ENCODE results near the gene RAB44. TPM values are rescaled to one million over a fixed set of nuclear protein-coding genes. Genes with fewer than 3 reads are reported as not detected.
"Not testable (repeated sequence)": the region's sequence is repeated elsewhere in the genome, so short reads cannot be mapped to it uniquely, and the experiment has no call there.

Gene RAB44, protein sequence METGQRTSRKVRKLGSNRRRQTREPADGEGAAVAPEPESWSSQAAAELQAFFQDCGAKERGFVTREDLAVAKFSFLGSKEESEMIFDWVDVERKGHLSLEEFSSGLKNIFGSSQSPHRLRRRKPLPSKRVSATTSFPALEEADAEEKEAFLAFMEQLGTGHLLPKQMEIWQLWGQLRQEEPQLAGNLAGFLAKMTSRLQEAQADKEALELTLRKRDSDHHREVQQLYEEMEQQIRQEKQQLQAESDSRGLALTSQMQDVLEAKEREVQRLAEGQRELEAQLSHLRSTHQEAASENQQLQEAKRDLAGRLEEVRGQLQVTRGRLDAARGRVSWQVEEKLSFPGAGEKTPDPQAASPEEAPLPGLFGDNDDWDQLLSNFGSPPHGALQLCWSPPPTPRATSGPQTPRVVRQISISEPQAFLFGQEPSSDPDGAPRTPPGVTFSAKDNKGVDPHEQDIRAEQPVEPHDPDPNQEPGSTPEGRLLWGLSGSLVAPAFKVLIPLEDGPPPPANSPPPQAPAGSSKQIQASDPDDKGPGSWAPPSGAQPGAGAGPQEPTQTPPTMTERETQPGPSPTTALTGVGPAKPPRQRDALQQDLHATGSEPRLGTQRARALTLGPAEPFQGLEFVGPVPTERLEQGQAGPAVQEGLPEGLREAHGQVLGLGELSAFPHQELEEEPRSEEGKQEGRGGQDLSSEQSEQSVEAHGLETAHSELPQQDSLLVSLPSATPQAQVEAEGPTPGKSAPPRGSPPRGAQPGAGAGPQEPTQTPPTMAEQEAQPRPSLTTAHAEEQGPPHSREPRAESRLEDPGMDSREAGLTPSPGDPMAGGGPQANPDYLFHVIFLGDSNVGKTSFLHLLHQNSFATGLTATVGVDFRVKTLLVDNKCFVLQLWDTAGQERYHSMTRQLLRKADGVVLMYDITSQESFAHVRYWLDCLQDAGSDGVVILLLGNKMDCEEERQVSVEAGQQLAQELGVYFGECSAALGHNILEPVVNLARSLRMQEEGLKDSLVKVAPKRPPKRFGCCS
- not detected in 2 replicates for total RNA-seq (2014; rRNA removed; shearing (Covaris generic))
- polyA plus RNA-seq (2015; cell fraction: cytosol; rRNA removed), result not detected in 2 replicates
- 0.11 TPM in 1 of 2 replicates, not detected in the other for polyA plus RNA-seq (2015; cell fraction: nucleus; rRNA removed)

DNA sequence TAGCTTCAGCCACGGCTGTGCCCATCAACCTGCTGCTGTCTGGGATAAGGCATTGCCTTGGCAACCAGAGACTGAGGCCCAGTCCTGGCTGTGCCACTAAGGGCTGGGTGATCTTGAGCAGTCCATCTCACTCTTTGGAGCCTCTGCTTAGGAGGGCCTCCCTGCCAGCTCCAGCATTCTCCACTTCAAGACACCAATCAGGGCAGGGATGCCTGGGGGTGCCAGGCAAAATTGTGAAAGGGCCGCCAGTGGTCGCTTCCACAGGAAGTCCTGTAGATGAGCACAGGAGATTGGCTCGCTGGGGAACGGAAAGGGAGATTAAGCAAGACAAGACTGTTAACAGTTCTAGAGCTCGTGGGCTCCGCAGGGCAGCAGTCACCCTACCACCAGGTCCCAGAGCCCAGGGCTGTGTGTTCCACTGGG lies at the start of gene RAB44:
Gene RAB44, plus strand, starts transcription at position 346 of the 423 bp plus-strand sequence. CDS start 6,410 bp downstream, outside the sequence.
- no peak for DNase-seq (ENCODE audit: low read depth, low spot score)
- in situ Hi-C loops (cut with HindIII; ENCODE audit: low pct_unique_long_range_greater_than_20kb, low sequenced_read_pairs), result no loop called here

DNA sequence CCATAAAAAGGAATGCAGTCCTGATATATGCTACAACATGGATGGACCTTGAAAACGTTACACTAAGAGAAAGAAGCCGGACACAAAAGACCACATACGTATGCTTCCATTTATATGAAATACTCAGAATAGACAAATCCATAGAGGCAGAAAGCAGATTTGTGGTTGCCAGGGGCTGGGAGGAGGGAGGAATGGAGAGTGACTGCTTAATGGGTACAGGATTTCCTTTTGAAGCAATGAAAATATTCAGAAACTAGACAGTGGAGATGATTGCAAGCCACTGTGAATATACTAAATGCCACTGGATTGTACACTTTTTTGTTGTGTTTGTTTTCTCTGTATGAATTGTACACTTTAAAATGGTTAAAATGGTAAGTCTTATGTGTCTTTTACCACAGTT lies 48.5 kb upstream of the RAB44 start:
- no peak for DNase-seq (ENCODE audit: low read depth, low spot score)
- in situ Hi-C loops (cut with HindIII; ENCODE audit: low pct_unique_long_range_greater_than_20kb, low sequenced_read_pairs), result no loop called here

GRCh38 chr6:36649701-36650484 lies 47.7 kb upstream of the RAB44 start:
- no peak for DNase-seq (ENCODE audit: low read depth, low spot score)
- in situ Hi-C loops (cut with HindIII; ENCODE audit: low pct_unique_long_range_greater_than_20kb, low sequenced_read_pairs), result no loop called here

DNA sequence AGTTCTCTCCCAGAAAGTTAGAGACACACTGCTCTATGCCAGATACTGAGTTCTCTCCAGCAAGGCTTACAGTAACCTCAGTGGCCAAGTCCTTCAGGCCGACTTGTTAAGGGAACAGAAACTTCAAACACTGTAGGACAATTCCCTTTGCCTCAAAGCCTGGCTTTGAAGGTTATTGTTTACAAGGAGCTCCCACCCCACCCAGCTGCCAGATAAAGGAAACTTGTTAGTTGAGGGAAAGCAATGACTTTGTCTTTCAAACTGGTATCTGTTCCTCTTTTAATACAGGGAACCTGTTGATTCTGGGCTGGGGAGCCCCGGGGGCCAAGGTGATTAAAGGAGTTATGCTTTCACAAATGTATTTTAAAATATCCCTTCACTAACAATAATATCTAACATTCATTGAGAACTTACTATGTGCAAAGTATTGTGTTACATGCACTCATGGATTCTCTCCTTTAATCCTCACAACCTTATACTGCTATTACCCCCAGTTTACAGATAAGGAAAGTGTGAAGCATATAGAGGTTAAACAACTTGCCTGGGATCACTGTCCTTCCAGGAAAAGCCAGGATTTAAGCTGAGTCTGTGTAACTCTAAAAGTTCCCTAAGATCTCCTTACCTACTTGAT lies 46.7 kb upstream of the RAB44 start:
- in situ Hi-C loops (cut with HindIII; ENCODE audit: low pct_unique_long_range_greater_than_20kb, low sequenced_read_pairs), result no loop called here
- no peak for DNase-seq (ENCODE audit: low read depth, low spot score)

DNA sequence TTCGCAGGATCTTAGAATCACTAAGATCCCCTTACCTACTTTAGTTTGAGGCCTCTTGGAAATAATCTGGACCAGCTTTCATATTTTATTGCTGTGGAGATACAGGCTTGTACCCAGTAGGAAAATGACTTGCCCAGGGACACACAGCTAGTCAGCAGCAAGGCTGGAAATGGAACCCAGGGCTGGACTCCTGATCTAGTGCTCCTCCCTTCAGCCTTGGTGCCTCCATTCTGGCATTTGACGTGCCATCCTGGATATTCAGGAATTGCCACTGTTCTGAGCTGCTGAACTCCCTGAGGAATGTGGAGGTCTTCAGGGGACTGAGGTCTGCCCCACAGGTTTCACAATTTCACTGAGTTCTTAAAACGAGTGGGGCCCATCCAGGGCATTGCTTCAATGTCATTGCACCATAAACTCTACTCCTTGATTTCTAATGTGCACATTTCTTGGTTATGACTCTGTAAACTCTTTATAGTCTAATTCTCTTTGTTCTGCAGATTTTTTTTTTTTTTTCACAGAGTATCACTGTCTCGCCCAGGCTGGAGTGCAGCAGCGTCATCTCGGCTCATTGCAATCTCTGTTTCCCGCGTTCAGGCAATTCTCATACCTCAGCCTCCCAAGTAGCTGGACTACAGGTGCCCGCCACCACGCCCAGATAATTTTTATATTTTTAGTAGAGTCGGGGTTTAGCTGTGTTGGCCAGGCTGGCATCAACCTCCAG lies 45.8 kb upstream of the RAB44 start:
- in situ Hi-C loops (cut with HindIII; ENCODE audit: low pct_unique_long_range_greater_than_20kb, low sequenced_read_pairs), result no loop called here
- no peak for DNase-seq (ENCODE audit: low read depth, low spot score)

DNA sequence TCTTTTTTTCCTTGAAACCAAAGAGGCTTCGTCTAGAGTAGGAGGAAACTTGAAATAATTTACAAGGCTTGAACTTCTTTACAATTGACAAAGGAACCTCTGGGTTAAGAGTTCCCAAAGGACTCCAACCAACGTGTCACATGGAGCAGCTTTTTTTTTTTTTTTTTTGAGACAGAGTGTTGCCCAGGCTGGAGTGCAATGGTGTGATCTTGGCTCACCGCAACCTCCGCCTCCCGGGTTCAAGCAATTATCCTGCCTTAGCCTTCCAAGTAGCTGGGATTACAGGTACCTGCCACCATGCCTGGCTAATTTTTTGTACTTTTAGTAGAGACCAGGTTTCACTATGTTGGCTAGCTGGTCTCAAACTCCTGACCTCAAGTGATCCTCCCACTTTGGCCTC lies 43.2 kb upstream of the RAB44 start:
- in situ Hi-C loops (cut with HindIII; ENCODE audit: low pct_unique_long_range_greater_than_20kb, low sequenced_read_pairs), result not testable (repeated sequence)
- peak; percentile 41 for DNase-seq (ENCODE audit: low read depth, low spot score)

GRCh38 chr6:36655085-36655724 lies 42.4 kb upstream of the RAB44 start:
- in situ Hi-C loops (cut with HindIII; ENCODE audit: low pct_unique_long_range_greater_than_20kb, low sequenced_read_pairs), result no loop called here

GRCh38 chr6:36656441-36656840 lies 41.2 kb upstream of the RAB44 start:
- no peak for DNase-seq (ENCODE audit: low read depth, low spot score)
- in situ Hi-C loops (cut with HindIII; ENCODE audit: low pct_unique_long_range_greater_than_20kb, low sequenced_read_pairs), result no loop called here

More at GRCh38 chr6:36655085-36655724, 42.4 kb upstream of the RAB44 start:
- DNase-seq (ENCODE audit: low read depth, low spot score), result no peak

DNA sequence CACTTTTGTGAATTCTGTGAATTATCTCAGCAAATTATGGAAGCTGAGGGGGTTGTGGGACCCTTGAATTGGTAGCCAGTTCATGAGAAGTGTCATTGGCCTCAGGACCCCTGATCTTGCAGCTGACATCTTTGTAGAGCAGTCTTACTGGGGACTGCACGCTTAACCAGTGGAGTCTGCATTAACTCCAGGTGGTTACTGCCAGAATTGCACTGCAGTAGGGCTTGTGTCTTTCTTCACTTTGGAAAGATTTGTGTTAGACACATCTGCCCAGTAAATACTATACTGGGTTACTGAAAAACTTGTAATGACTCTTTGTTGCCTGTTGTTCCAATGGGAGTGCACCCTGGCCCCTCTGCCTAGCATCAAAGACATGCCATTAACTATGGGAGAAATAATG lies 40.4 kb upstream of the RAB44 start:
- in situ Hi-C loops (cut with HindIII; ENCODE audit: low pct_unique_long_range_greater_than_20kb, low sequenced_read_pairs), result no loop called here
- DNase-seq (ENCODE audit: low read depth, low spot score), result no peak

DNA sequence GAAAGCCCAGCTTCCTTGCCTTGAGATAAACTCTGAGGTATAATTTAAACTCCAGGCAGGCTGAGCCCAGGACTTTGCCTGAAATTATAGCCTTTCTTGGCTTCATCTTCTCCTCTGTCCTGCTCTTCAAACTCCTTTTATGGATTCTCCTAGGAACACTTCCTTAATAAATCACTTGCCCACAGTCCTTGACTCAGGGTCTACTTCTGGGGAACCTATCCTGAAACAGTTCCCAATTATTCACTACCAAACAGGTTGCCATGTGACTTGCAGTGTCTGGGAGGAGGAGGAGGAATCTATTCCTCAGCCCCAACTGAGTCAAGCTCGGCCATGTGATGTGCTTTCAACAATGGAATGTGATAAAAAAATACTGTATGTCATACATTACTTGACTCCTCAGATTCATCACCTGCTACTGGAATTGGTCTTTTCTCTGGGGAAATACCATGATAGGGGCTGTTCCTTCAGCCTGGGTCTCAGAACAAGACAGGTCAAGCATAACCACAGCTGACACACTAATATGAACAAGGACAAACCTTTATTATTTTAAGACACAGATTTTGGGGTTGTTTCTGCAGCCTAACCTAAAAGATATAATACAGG lies 39.6 kb upstream of the RAB44 start:
- DNase-seq (ENCODE audit: low read depth, low spot score), result no peak
- in situ Hi-C loops (cut with HindIII; ENCODE audit: low pct_unique_long_range_greater_than_20kb, low sequenced_read_pairs), result no loop called here

- in situ Hi-C loops (cut with HindIII; ENCODE audit: low pct_unique_long_range_greater_than_20kb, low sequenced_read_pairs), result no loop called here
- DNase-seq (ENCODE audit: low read depth, low spot score), result no peak
Observed at GRCh38 chr6:36659271-36659670, 38.4 kb upstream of the RAB44 start.

GRCh38 chr6:36660771-36661471 lies 36.7 kb upstream of the RAB44 start:
- in situ Hi-C loops (cut with HindIII; ENCODE audit: low pct_unique_long_range_greater_than_20kb, low sequenced_read_pairs), result no loop called here
- no peak for DNase-seq (ENCODE audit: low read depth, low spot score)

- in situ Hi-C loops (cut with HindIII; ENCODE audit: low pct_unique_long_range_greater_than_20kb, low sequenced_read_pairs), result no loop called here
- no peak for DNase-seq (ENCODE audit: low read depth, low spot score)
Observed at GRCh38 chr6:36662380-36662779, 35.2 kb upstream of the RAB44 start.

DNA sequence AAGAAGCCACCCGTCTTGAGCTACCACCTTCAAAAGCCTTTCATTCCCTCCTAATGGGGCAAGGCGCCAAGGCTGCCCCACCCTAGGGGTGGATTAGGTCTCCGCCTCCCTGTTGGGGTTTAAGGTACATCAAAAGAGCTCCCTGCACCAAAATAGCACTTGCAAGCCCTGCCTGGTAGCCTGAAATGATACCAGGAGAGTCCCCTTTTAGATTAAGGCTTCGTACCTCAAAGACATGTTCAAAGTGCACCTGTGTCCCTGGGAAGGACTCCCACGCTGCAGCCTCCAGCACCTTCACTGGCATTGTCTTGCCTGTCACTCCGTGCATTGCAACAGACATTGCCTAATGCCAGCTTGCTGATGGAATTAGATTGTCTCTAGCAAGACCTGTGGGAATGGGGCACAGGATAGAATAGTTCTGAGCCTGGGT lies 34.8 kb upstream of the RAB44 start:
- in situ Hi-C loops (cut with HindIII; ENCODE audit: low pct_unique_long_range_greater_than_20kb, low sequenced_read_pairs), result no loop called here
- no peak for DNase-seq (ENCODE audit: low read depth, low spot score)

Data from SK-MEL-5 (cell line).